ENCODE measurements around the gene FBXL22. TPM values are rescaled to one million over a fixed set of nuclear protein-coding genes. Genes with fewer than 3 reads are reported as not detected.
A peak's percentile ranks its signal among the peaks of the same experiment; 100 is the strongest.

The FBXL22 gene
- total and polyA plus RNA-seq, 2 donors (not counting 1 experiment from before 2014, with no cell fraction given): 0.30 to 2.5 TPM

GRCh38 chr15:63606308-63606707, 9.1 kb downstream of the FBXL22 start:
- H3K27ac ChIP-seq (ENCODE audit: low read length in 2 of 2): peak overlapping the region; percentile 39 to 65
- peak overlapping the region; percentile 86 for H3K27ac Mint-ChIP-seq
- no peak overlapping the region for H3K9ac ChIP-seq (ENCODE audit: low read length)
- peaks cover 41 to 50% of the 10 kb centered on the region in 2 donors for H3K4me1 ChIP-seq (ENCODE audit: control insufficient read depth in 2 of 2, insufficient read depth in 2 of 2, low read length in 2 of 2)
- H3K4me2 ChIP-seq (replicated peaks; ENCODE audit: low read depth, low read length, poor library complexity, severe bottlenecking): peak overlapping the region; percentile 44
- DNase-seq: peak; percentile 20
- H3K36me3 ChIP-seq (replicated peaks in 1 of 2; ENCODE audit: control extremely low read depth in 1 of 2, control insufficient read depth in 1 of 2, extremely low read depth in 1 of 2, insufficient read depth in 2 of 2, low read length in 1 of 2): peaks cover 0 to 35% of the 10 kb centered on the region in 2 experiments
- WGBS (ENCODE audit: insufficient coverage): 14% methylated on average over 2 of the region's 2 CpGs
- peak overlapping the region; percentile 31 for H2AFZ ChIP-seq (ENCODE audit: insufficient read depth, low read depth, low read length, poor library complexity, severe bottlenecking)
- peaks cover 50% of the 10 kb centered on the region for H3K4me1 Mint-ChIP-seq
- no peak overlapping the region for H3K4me3 ChIP-seq (ENCODE audit: control extremely low read depth in 1 of 5, extremely low read depth in 1 of 5, insufficient read depth in 1 of 5, low read depth in 2 of 5, low read length in 4 of 5)
- no peaks in the 10 kb centered on the region for H3K27me3 ChIP-seq (replicated peaks in 1 of 4; ENCODE audit: control extremely low read depth in 1 of 4, control insufficient read depth in 3 of 4, insufficient read depth in 4 of 4, low read length in 3 of 4)
- H3K9me3 Mint-ChIP-seq (ENCODE audit: insufficient read depth): no peaks in the 10 kb centered on the region
- CTCF ChIA-PET: interaction anchor here (1.5 kb wide), 1 partner anchor 101 kb away, joined by 4 read pairs; no protein-coding TSS in a partner anchor
- no peak overlapping the region for H3K4me3 Mint-ChIP-seq
- H3K79me2 ChIP-seq (ENCODE audit: control insufficient read depth, insufficient read depth, low read length): peaks cover 12% of the 10 kb centered on the region
- H3K9me3 ChIP-seq (ENCODE audit: control extremely low read depth in 1 of 3, control insufficient read depth in 2 of 3, insufficient read depth in 1 of 3, low read length in 2 of 3): no peaks in the 10 kb centered on the region
- H3K27me3 Mint-ChIP-seq: no peaks in the 10 kb centered on the region
- TF ChIP-seq CTCF (IDR thresholded peaks at IDR 0.05) (no peak), EZH2 (IDR thresholded peaks at IDR 0.05; ENCODE audit: borderline replicate concordance, insufficient read depth, low read depth, low read length, poor library complexity, severe bottlenecking) (no peak)
- no peaks in the 10 kb centered on the region for H4K20me1 ChIP-seq (ENCODE audit: control insufficient read depth, insufficient read depth, low read length, poor library complexity, severe bottlenecking)
- no peak for ATAC-seq (ENCODE audit: low read depth)
- intact Hi-C loops (cut with micrococcal nuclease): no loop called here
- POLR2A ChIA-PET: interaction anchor here (0.6 kb wide), 1 partner anchor 1188 kb away, joined by 4 read pairs; no protein-coding TSS in a partner anchor

GRCh38 chr15:63608989-63609388, 11.8 kb downstream of the FBXL22 start:
- H3K4me2 ChIP-seq (replicated peaks; ENCODE audit: low read depth, low read length, poor library complexity, severe bottlenecking): no peak overlapping the region
- Mint-ChIP-seq H3K27ac (no peak overlapping the region), H3K27me3 (no peaks in the 10 kb centered on the region), H3K4me1 (peaks cover 32% of the 10 kb centered on the region), H3K9me3 (ENCODE audit: insufficient read depth) (no peaks in the 10 kb centered on the region), H3K4me3 (no peak overlapping the region)
- intact Hi-C loops (cut with micrococcal nuclease): no loop called here
- no peak overlapping the region for H3K27ac ChIP-seq (ENCODE audit: low read length in 2 of 2)
- TF ChIP-seq CTCF (IDR thresholded peaks at IDR 0.05) (no peak), EZH2 (IDR thresholded peaks at IDR 0.05; ENCODE audit: borderline replicate concordance, insufficient read depth, low read depth, low read length, poor library complexity, severe bottlenecking) (no peak)
- peaks cover 25 to 29% of the 10 kb centered on the region in 2 donors for H3K4me1 ChIP-seq (ENCODE audit: control insufficient read depth in 2 of 2, insufficient read depth in 2 of 2, low read length in 2 of 2)
- no peak overlapping the region for H2AFZ ChIP-seq (ENCODE audit: insufficient read depth, low read depth, low read length, poor library complexity, severe bottlenecking)
- ChIA-PET CTCF (interaction anchor here (1.2 to 6.7 kb wide), 9 partner anchors 10 to 482 kb away, joined by 3 to 47 read pairs (median 6); partner anchors contain the start of gene FBXL22), POLR2A (interaction anchor here (1.4 kb wide), 1 partner anchor 9 kb away, joined by 18 read pairs; no protein-coding TSS in a partner anchor)
- ATAC-seq (ENCODE audit: low read depth) (no peak), DNase-seq (no peak)
- WGBS (ENCODE audit: insufficient coverage): 97% methylated on average over 13 of the region's 15 CpGs
- H3K9me3 ChIP-seq (ENCODE audit: control extremely low read depth in 1 of 3, control insufficient read depth in 2 of 3, insufficient read depth in 1 of 3, low read length in 2 of 3): no peaks in the 10 kb centered on the region
- no peaks in the 10 kb centered on the region for H4K20me1 ChIP-seq (ENCODE audit: control insufficient read depth, insufficient read depth, low read length, poor library complexity, severe bottlenecking)
- H3K4me3 ChIP-seq (ENCODE audit: control extremely low read depth in 1 of 5, extremely low read depth in 1 of 5, insufficient read depth in 1 of 5, low read depth in 2 of 5, low read length in 4 of 5): no peak overlapping the region
- no peak overlapping the region for H3K9ac ChIP-seq (ENCODE audit: low read length)
- H3K27me3 ChIP-seq (replicated peaks in 1 of 4; ENCODE audit: control extremely low read depth in 1 of 4, control insufficient read depth in 3 of 4, insufficient read depth in 4 of 4, low read length in 3 of 4): no peaks in the 10 kb centered on the region
- H3K36me3 ChIP-seq (replicated peaks in 1 of 2; ENCODE audit: control extremely low read depth in 1 of 2, control insufficient read depth in 1 of 2, extremely low read depth in 1 of 2, insufficient read depth in 2 of 2, low read length in 1 of 2): peaks cover 0 to 52% of the 10 kb centered on the region in 2 experiments
- H3K79me2 ChIP-seq (ENCODE audit: control insufficient read depth, insufficient read depth, low read length): peaks cover 12% of the 10 kb centered on the region
